Thoracic aorta (tissue), 2 donors: ENCODE results near the gene ABCB6. TPM values are rescaled to one million over a fixed set of nuclear protein-coding genes. Genes with fewer than 3 reads are reported as not detected.

ENCODE experiments used
- ATAC-seq: fragments of 150-250 bp; one replicate; pipeline ENCODE4 v1.8.0; 2017; ENCODE audit warnings: low read depth; ENCODE audit not compliant: insufficient number of reproducible peaks, low FRiP score
- DNase-seq: peaks from one replicate; pipeline ENCODE4 v3.0.0-alpha.2; 2020; ENCODE audit warnings: low spot score
- H3K27ac ChIP-seq, 2 donors: fragments of 200-600 bp; sonication (generic); 1 replicate in 1 of 2; 2 replicates in 1 of 2; pipeline ENCODE4 v1.5.1; 2016; ENCODE audit warnings: mild to moderate bottlenecking in 2 of 2, moderate library complexity in 2 of 2
- H3K27me3 ChIP-seq: fragments of 200-600 bp; sonication (generic); replicated peaks from 2 replicates; pipeline ENCODE4 v1.6.0; 2016; ENCODE audit warnings: mild to moderate bottlenecking; ENCODE audit not compliant: insufficient read depth
- H3K36me3 ChIP-seq: fragments of 200-600 bp; sonication (generic); one replicate; pipeline ENCODE4 v1.5.1; 2016
- H3K4me1 ChIP-seq, 2 donors: fragments of 200-600 bp; sonication (generic); 1 replicate in 1 of 2; 2 replicates in 1 of 2; pipeline versions ENCODE4 v1.5.1 to v1.6.0; 2016; ENCODE audit warnings: low read depth in 2 of 2, mild to moderate bottlenecking in 1 of 2; ENCODE audit not compliant: control insufficient read depth in 1 of 2
- H3K4me3 ChIP-seq: fragments of 200-600 bp; sonication (generic); 2 replicates; pipeline ENCODE4 v1.5.1; 2016; ENCODE audit warnings: mild to moderate bottlenecking
- H3K9me3 ChIP-seq: fragments of 200-600 bp; sonication (generic); 2 replicates; pipeline ENCODE4 v1.5.1; 2016
- total RNA-seq, 2 donors: library from RNA; depleted of rRNA; stranded (reverse); fragments of >200 nt; gene quantifications; one replicate each; pipeline versions ENCODE4 v1.1.0 to v1.2.3, GENCODE V29; 2016
- TF ChIP-seq, protein P1 (sequence below): fragments of 200-600 bp; sonication (generic); IDR thresholded peaks from one replicate; pipeline ENCODE4 v1.5.1; 2019; ENCODE audit warnings: antibody characterized with exemption

Gene ABCB6
- total RNA-seq, 2 donors from 2014 or later = 12.7 to 26.0 TPM

DNA sequence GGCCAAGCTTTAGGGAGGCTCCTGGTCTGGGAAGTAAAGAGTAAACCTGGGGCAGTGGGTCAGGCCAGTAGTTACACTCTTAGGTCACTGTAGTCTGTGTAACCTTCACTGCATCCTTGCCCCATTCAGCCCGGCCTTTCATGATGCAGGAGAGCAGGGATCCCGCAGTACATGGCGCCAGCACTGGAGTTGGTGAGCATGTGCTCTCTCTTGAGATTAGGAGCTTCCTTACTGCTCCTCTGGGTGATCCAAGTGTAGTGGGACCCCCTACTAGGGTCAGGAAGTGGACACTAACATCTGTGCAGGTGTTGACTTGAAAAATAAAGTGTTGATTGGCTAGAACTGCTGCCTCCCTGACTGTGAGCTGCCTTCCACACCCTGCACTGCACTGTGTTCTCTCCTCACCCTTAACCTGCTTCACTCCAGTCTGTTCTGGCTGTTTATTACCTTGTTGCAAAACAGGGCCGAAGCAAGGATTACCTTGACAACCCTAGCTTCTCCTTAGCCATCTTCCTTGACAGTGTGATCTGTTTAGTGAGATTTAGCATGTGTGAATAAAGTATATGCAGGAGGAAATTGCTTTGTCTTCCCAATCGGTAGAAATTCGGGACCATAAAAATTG, 35.5 kb downstream of the ABCB6 start:
- Histone ChIP-seq H3K4me1 (peaks cover 8 to 15% of the 10 kb centered on the region in 2 donors), H3K27me3 (no peaks in the 10 kb centered on the region), H3K9me3 (no peaks in the 10 kb centered on the region), H3K4me3 (no peak overlapping the region), H3K27ac (no peak overlapping the region), H3K36me3 (peaks cover 44% of the 10 kb centered on the region)
- no peak for ATAC-seq
- DNase-seq = no peak
- TF ChIP-seq, protein P1, sequence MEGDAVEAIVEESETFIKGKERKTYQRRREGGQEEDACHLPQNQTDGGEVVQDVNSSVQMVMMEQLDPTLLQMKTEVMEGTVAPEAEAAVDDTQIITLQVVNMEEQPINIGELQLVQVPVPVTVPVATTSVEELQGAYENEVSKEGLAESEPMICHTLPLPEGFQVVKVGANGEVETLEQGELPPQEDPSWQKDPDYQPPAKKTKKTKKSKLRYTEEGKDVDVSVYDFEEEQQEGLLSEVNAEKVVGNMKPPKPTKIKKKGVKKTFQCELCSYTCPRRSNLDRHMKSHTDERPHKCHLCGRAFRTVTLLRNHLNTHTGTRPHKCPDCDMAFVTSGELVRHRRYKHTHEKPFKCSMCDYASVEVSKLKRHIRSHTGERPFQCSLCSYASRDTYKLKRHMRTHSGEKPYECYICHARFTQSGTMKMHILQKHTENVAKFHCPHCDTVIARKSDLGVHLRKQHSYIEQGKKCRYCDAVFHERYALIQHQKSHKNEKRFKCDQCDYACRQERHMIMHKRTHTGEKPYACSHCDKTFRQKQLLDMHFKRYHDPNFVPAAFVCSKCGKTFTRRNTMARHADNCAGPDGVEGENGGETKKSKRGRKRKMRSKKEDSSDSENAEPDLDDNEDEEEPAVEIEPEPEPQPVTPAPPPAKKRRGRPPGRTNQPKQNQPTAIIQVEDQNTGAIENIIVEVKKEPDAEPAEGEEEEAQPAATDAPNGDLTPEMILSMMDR = no peak

DNA sequence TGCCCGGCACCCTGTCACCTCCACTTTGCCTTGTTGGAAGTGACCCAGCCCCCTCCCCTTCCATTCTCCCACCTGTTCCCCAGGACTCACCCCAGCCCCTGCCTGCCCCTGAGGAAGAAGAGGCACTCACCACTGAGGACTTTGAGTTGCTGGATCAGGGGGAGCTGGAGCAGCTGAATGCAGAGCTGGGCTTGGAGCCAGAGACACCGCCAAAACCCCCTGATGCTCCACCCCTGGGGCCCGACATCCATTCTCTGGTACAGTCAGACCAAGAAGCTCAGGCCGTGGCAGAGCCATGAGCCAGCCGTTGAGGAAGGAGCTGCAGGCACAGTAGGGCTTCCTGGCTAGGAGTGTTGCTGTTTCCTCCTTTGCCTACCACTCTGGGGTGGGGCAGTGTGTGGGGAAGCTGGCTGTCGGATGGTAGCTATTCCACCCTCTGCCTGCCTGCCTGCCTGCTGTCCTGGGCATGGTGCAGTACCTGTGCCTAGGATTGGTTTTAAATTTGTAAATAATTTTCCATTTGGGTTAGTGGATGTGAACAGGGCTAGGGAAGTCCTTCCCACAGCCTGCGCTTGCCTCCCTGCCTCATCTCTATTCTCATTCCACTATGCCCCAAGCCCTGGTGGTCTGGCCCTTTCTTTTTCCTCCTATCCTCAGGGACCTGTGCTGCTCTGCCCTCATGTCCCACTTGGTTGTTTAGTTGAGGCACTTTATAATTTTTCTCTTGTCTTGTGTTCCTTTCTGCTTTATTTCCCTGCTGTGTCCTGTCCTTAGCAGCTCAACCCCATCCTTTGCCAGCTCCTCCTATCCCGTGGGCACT, 36.2 kb downstream of the ABCB6 start:
- ATAC-seq (no peak), DNase-seq (no peak)
- Histone ChIP-seq H3K4me1 (peaks cover 8 to 15% of the 10 kb centered on the region in 2 donors), H3K4me3 (no peak overlapping the region), H3K27me3 (no peaks in the 10 kb centered on the region), H3K9me3 (no peaks in the 10 kb centered on the region), H3K27ac (no peak overlapping the region), H3K36me3 (peaks cover 44% of the 10 kb centered on the region)
- TF ChIP-seq, protein P1 = no peak

DNA sequence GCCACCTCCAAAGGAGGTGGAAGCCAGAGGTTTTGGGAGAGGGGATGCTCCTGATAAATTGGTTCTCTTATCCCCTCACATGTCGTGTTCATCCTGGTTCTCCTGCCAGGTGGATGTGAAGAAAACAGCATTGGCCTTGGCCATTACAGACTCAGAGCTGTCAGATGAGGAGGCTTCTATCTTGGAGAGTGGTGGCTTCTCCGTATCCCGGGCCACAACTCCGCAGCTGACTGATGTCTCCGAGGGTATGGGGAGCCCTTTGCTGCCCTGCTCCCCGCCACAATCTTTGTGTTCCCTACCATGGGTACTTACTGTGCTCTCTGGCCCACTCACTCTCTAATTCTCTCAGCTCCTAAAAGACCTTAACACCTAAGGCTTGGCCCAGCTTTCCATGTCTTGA, 37.2 kb downstream of the ABCB6 start:
- ATAC-seq (no peak), DNase-seq (no peak)
- no peak overlapping the region for H3K4me3 ChIP-seq
- TF ChIP-seq, protein P1 = no peak
- no peaks in the 10 kb centered on the region for H3K9me3 ChIP-seq
- peaks cover 8 to 15% of the 10 kb centered on the region in 2 donors for H3K4me1 ChIP-seq
- H3K36me3 ChIP-seq = peaks cover 44% of the 10 kb centered on the region
- no peak overlapping the region for H3K27ac ChIP-seq
- no peaks in the 10 kb centered on the region for H3K27me3 ChIP-seq

DNA sequence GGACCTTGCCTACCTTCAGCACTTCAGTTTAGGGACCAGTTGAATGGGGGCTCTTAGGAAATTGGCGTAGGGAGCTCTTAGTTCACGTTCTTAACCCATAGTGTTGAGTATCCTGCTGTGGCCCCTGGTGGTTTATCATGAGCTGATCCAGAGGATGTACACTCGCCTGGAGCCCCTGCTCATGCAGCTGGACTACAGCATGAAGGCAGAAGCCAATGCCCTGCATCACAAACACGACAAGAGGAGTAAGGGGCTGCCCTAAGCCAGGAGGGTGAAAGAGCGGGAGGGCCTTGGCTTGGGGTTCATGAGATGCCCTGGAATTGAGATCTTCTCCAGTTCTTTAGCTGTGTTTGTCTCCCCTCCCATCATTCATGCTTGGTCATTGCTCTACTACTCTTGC, 37.8 kb downstream of the ABCB6 start:
- no peak for ATAC-seq
- H3K4me1 ChIP-seq = peaks cover 9 to 17% of the 10 kb centered on the region in 2 donors
- TF ChIP-seq, protein P1 = no peak
- no peak for DNase-seq
- no peaks in the 10 kb centered on the region for H3K9me3 ChIP-seq
- H3K36me3 ChIP-seq = peaks cover 44% of the 10 kb centered on the region
- no peak overlapping the region for H3K27ac ChIP-seq
- no peaks in the 10 kb centered on the region for H3K27me3 ChIP-seq
- no peak overlapping the region for H3K4me3 ChIP-seq

DNA sequence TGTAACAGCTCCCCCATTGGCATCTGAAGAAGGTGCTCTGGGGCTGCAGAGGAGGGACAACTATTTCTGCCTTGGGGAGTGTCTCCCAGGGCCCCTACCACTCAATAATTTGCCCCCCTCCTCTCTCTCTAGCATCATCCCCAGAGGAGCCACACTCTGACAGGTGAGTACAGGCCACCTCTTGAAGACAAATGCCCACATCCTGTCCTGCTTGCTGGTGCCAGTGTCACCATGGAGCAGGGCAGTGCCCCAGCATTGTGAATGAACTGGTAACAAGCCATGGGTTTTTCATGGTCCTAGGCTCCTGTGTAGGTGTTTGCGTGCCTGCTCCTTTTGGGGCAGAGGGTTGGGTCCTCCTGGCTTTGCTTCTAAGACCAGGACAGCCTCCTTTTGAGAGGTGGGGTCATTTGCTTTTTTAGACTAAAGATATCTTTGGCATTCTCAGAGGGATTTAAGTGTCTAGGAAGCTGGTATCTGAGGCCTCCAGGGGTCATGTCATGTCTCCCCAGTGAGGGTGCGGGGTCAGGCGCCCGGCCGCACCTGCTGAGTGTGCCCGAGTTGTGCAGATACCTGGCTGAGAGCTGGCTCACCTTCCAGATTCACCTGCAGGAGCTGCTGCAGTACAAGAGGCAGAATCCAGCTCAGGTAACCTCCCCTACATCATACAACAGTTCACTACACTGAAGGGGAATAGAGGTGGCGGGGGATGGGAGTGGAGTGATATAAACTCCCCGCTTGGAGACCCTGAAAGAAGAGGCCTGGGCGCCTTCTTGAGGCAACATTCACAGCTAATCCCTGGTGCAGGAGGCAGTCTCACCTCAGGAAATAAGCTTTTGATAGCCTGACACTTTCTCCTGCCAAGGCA, 38.9 kb downstream of the ABCB6 start:
- no peak for ATAC-seq
- DNase-seq = no peak
- no peaks in the 10 kb centered on the region for H3K9me3 ChIP-seq
- no peak overlapping the region for H3K4me3 ChIP-seq
- peaks cover 21 to 28% of the 10 kb centered on the region in 2 donors for H3K4me1 ChIP-seq
- H3K27me3 ChIP-seq = no peaks in the 10 kb centered on the region
- H3K27ac ChIP-seq = peak overlapping the region in 1 of 2 donors; percentile 6
- TF ChIP-seq, protein P1 = no peak
- H3K36me3 ChIP-seq = peaks cover 47% of the 10 kb centered on the region
